Stimulated activated CD8-positive, alpha-beta memory T cell treated with anti-CD3 and anti-CD28 coated beads, Interleukin-12 subunit alpha, Interleukin-12 subunit beta, amount 100 ng/mL, for 4 hours (primary cell): ENCODE data around the gene RPP25.
"Not testable (repeated sequence)": the region's sequence is repeated elsewhere in the genome, so short reads cannot be mapped to it uniquely, and the experiment has no call there.

Experiments used
- DNase-seq: peaks from one replicate; pipeline ENCODE4 v3.0.0-alpha.2; 2020; ENCODE audit warnings: low read depth

RPP25 gene

GRCh38 chr15:74962671-74963070 is 6.1 kb upstream of the RPP25 start:
- DNase-seq = no peak

GRCh38 chr15:74962219-74962618 is 5.6 kb upstream of the RPP25 start:
- DNase-seq = no peak

DNA sequence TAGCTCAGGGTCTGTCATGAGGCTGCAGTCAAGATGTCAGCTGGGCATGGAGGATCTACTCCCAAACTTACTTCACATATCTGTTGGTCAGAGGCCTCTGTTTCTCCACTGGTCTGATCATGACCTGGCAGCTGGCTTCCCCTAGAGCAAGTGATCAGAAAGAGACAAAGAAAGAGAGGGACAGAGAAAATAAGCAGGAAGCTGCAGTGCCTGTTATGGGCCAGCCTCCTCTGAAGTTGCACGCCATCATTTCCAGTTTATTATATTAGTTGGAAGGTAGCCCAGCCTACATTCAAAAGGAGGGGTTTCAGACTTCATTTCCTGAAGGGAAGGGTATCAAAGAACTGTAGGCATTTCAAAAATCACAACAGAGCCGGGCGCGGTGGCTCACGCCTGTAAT is 5.0 kb upstream of the RPP25 start:
- DNase-seq = no peak

DNA sequence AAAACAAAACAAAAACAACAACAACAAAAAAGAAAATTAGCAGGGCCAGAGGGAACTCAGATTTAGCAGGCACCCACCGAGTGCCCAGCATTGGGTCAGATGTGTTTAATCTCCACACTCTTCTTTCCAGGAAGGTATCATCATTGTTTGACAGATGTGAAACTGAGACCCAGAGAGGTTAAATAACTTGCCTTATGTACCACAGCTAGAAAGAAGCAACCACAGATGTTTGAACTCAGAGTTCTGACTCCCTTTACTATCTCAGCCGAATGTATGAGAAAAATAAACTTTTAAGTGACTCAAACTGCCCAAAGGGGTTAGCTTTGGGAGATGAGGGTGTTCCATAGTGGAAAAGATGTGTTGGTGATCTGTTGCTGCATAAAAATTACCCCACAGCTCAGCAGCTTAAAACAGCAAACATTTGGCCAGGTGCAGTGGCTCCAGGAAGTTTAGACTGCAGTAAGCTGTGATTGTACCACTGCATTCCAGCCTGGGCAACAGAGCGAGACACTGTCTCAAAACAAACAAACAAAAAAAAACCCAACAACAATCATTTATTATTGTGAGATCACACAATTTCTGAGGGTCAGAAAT is 4.5 kb upstream of the RPP25 start:
- DNase-seq = no peak

- no peak for DNase-seq
These were observed 3.7 kb upstream of the RPP25 start for GRCh38 chr15:74960286-74960685.

GRCh38 chr15:74959586-74959939 is 3.0 kb upstream of the RPP25 start:
- DNase-seq = no peak

DNA sequence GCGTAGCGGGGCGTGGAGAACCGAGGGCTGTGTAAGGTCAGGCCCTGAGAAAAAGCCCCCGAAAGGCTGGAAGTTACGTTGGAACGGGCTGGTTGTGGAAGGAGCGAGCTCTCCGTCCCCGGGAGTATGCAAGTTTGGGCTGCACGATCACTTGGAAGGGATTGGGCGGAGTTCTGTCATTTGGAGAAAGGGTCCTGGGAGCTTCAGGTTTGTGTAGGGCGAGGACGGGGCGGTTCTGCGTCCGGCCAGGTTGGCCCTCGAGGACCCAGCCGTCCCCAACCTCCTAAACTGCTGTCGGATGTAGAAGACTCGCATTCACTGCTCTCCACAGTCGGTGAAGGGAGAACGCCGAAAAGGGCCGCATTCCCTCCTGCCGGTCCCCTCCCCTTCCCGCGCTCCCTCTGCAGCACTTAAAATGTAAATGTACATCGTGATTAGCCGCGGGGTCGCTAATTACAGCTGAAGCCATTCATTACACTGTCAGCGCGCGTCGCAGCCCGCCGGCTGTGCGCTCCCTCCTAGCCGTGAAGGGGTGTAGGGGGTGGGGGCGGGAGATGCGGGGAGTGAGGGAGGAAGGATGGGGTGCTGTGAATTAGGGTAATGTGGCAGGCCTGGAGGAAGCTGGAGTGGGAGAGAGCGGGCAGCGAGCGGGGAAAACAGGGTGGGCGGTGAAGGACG is 2.5 kb upstream of the RPP25 start:
- DNase-seq = no peak

DNA sequence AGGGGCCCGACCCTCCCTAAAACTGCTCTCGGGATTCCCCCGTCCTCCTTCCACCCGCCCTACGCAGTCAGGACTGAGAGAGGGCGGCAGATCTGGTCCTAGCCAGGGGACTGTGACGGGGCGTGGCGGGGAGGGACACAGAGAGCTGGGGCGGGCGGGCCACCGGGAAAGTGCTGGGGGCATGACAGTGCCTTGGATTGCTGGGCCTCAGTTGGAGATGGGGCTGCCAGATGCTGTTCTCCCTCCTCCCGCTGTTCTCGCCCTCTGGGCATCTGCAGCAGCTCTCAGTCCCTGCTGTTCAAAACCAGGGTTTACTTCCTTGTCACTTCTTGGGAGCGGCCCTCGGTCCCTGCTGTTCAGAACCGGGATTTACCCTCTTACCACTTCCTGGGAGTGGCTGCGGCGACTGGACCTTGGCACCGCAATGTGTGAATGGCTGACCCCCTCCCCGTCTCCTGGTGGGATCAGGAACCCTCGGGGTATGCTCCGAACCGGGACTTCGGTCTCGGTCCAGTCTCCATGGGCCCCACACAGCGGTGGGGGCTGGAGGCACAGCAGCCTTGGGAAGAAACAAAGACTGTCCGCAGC is 1.8 kb upstream of the RPP25 start:
- no peak for DNase-seq

GRCh38 chr15:74957476-74958035 is 984 bp upstream of the RPP25 start:
- DNase-seq = no peak

DNA sequence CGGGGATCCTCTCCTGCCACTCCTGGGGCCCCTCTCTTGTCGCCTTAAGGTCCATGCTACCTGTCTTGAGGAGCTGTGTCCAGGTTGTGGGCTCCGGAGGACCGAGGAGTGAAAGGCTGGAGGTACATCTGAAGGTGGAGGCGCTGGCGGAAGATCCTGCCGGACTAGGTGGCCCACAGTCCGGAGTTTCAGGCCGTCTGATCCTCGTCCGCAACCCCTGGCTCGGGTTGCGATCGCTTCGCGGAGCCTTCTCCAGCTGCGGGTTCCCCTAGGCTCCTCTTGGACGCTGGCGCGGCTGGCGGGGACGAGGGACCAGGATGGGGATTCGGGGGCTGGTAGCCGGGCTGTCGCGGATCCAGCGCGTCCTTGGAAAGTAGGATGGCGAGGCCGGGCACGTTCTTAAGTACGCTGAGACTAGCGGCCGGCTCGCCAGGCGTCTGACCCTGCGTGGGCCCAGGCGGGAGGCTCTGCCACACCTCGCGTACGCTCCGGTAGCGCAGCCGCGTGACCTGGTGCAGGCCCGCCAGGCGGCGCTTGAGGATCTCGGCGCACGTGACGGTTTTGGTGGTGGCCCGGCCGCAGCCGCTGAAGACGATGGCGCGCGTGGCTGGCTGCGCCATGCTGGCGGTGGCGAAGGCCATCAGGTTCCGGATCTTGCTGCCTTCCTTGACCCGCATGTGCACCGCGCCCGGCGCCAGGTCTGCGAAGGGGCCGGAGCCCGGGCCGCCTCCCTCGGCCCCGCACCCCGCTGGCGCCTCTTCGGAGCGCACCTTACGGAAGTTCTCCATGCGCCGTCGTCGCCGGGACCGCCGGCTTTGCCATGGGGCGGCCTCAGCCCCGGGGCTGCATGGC is 550 bp downstream of the RPP25 start:
- DNase-seq = peak; percentile 56

GRCh38 chr15:74955017-74955416 is 1.6 kb downstream of the RPP25 start:
- no peak for DNase-seq

GRCh38 chr15:74954515-74954914 is 2.1 kb downstream of the RPP25 start:
- DNase-seq = no peak

GRCh38 chr15:74951006-74951405 is 5.6 kb downstream of the RPP25 start:
- no peak for DNase-seq

DNA sequence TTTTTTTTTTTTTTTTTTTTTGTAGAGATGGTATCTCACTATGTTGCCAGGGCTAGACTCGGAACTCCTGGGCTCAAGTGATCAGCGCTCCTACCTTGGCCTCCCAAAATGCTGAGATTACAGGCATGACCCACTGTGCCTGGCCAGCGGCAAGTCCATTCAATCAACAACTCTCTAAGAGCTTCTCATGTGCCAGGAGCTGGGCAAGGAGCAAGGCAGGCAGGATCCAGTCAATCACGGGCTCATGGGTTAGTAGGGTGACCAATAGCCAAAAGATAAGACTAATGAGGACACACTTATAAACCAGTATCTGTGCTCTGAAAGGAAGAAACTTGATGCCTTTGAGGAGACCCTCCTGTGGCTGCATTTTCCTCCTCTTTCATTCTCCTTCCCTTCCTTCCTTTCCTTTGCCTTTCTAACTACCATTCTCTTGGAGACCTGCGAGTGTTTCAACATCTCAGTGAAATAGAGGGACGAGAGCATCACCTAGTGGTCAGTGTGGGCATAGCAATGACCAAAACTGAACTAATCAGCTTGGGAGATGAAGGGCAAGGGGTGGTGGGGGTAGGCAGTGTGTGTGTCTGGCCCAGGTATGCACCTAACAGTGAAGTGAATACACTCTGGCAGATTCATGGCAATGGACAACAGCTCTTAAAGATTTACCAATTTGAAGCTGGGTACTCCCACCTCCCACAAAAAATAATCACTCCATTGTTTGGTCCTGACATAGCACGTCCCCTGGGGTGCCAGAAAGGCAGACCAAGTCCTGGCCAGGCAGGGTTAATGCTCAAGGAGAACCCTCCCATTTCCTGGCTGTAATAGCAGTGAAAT is 6.3 kb downstream of the RPP25 start:
- DNase-seq = peak; percentile 43

GRCh38 chr15:74937590-74938371 is 18.8 kb downstream of the RPP25 start, which contains the start of gene COX5A:
COX5A (minus strand) TSS chr15:74938073; CDS start chr15:74938014, 59 bp downstream.
- peak; percentile 89 for DNase-seq

DNA sequence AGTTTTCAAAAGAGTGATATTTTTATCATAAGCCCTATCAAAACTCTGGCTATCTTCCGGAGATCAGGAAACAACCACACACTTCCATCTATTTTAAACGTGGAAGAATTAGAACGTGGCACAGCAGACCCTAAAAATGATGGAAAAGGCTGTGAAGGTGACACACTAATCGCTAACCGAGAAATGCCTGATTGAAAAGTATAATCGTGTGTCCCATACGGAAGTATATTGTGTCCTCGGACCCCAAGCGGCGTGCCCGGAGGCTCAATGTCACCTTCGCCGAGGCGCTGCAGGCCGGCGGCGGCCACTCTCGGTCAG is 19.3 kb downstream of the RPP25 start:
- DNase-seq = no peak

DNA sequence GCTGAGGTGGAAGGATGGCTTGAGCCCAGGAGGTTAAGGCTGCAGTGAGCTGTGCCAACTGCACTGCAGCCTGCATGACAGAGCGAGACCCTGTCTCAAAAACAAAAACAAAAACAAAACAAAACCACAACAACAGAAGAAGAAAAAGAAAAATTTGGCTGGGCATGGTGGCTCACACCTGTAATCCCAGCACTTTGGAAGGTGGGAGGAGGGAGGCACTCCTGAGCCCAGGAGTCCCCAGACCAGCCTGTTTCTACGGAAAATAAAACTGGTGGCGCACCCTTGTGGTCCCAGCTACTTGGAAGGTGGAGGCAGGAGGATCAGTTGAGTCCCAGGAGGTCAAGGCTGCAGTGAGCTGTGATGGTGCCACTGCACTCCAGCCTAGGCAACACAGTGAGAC is 21.4 kb downstream of the RPP25 start:
- DNase-seq = not testable (repeated sequence)

- no peak for DNase-seq
These were observed 23.0 kb downstream of the RPP25 start for GRCh38 chr15:74933573-74933972.

GRCh38 chr15:74928771-74929198 is 27.8 kb downstream of the RPP25 start:
- DNase-seq = no peak

DNA sequence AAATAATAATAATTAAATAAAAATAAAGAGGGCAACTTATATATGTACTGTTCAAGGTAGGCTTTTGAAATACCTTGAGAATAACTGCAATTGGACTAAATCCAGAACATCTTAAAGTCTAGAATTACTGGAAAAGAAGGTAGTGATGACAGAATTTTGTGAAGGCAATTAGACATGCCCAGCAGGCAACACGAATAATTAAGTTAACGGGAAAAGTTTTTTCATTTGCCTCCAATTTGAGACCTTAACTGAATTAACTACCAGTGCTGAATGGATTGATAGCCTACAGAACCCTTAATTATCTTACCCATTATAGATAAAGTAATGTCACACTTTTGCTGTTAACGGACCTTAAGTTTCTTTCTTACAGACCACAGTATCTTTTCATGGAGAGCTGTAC is 32.0 kb downstream of the RPP25 start:
- no peak for DNase-seq

GRCh38 chr15:74920456-74920855 is 36.1 kb downstream of the RPP25 start:
- no peak for DNase-seq
